22Rv1 (cell line): ENCODE measurements around the gene ZNF764.

Experiments
- CTCF ChIP-seq: fragments of 450-650 bp; IDR thresholded peaks from 2 replicates; pipeline ENCODE4 v1.5.1; 2017; ENCODE audit warnings: mild to moderate bottlenecking
- ZFX ChIP-seq: fragments of 450-650 bp; IDR thresholded peaks from 2 replicates; pipeline ENCODE4 v1.6.1; 2017; ENCODE audit warnings: antibody characterized with exemption, borderline replicate concordance

GRCh38 chr16:30600215-30600614 is 42.0 kb upstream of the ZNF764 start:
- TF ChIP-seq CTCF = no peak
- TF ChIP-seq ZFX = no peak
